Activated CD8-positive, alpha-beta memory T cell treated with anti-CD3 and anti-CD28 coated beads, Interleukin-2, amount 50 U/mL, for 24 hours (primary cell): Measurements from ENCODE around the gene ZNF497.
"Not testable (repeated sequence)": the region's sequence is repeated elsewhere in the genome, so short reads cannot be mapped to it uniquely, and the experiment has no call there.

Experiments used
- DNase-seq: peaks from one replicate; pipeline ENCODE4 v3.0.0-alpha.2; 2020; ENCODE audit errors: extremely low read depth

The ZNF497 gene

DNA sequence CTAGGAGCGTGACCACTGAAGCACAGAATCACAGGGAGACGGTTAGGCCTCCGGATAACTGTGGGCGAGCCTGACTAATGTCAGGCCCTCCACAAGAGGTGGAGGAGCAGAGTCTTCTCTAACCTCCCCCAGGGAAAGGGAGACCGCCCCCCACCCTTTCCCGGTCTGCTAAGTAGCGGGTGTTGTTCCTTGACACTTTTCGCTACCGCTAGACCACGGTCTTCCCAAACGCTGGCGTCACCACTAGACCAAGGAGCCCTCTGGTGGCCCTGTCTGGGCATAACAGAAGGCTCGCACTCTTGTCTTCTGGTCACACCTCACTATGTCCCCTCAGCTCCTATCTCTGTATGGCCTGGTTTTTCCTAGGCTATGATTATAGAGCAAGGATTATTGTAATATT, 51.9 kb downstream of the ZNF497 start:
- not testable (repeated sequence) for DNase-seq

DNA sequence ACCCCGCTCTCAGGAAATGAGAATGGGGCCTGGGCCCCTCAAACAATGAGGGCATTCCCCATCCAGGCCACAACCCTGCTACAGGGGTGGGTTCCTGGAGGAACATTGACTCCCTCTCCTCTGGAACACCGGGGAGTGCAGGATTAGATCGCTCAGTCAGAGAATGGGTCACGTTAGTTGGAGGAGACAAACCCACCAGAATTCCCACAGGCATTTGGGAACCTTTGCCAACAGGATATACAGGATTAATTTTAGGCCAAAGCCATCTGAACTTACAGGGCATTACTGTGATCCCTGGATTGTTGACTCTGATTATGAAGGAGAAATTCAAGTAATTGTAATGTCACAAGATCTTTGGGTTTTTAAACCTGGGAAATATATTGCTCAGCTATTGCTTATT, 54.8 kb downstream of the ZNF497 start:
- DNase-seq = no peak

DNA sequence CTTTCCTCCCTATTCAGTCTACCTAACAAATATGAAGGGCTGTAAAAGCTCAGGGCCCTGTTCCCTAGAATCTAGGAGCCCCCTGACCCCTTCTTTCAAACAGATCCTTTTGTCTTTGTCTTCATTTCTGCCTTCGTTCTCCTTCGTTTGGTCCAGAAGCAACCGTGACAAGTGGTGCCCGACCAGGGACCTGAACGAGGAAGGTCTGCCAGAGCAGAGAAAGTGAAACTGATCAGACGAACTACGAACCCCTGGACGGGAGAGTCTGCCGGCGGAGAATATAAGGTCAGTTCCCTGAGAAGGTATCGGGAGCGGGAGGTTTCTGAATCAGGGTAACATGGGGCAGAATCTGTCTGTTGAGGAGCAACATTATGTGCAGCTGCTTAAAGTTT, 56.6 kb downstream of the ZNF497 start:
- no peak for DNase-seq

DNA sequence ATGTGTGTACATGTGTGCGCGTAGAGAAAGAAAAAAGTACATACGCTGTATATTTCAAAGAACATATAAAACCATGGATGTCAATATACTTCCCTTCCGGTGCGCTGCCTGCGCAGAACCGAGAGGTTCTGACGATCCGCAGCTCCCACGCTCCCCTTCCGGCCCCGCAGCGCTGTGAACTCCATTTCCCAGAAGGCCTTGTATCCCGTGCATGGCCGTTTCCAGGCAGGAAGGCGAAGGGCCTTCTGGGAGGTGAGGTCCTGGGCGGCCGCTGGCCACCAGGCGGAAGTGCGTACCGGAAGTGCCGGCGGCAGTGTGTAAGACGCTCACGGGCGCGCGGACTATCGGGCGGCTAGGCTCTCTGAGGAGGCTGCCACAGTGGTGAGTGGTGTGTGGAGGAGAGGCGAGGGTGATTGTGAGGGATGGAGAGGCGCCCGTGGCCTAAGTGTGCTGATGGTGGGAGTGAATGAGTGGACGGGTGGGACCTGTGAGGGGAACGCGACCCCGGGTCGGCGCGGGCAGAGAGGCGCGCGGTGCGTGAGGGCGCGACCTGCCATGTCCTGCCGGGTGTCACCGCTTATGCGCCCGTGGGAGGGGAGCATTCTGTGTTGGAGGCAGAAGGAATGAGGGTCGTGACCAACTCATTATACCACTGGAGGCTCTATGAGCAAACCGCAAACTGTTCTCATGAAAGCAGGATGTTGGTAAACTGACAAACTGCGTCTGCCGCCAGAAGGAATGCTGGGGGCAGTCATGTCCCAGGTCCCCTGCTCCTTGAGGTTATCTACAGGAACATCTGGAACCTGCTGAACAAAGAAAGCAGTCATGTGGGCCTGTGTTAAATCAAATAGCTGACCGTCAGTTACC, 57.3 kb downstream of the ZNF497 start, which contains the start of gene ERVK3-1:
Gene ERVK3-1, plus strand, starts transcription at position 313 of the 867 bp plus-strand sequence. CDS start 6,792 bp downstream, outside the sequence.
- DNase-seq = peak; percentile 83

DNA sequence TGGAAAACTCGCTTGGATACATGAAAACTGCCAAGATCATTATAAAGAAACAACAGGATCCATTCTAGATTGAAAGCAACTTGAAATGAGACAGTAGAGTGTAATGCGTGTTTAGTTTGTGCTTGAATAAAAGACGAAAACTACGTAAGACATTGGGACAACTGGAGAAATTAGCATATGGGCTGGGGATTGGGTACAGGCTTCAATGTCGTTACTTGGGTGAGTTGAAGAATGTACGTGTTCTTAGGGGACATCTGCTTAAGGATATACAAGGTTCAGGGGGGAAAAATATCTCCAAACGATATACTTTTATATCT, 57.8 kb downstream of the ZNF497 start:
- no peak for DNase-seq
